Right cardiac atrium (tissue), 5 donors: ENCODE data around the gene NNMT. TPM values are rescaled to one million over a fixed set of nuclear protein-coding genes. Genes with fewer than 3 reads are reported as not detected.
A peak's percentile ranks its signal among the peaks of the same experiment; 100 is the strongest.

Experiments used
- ATAC-seq, 2 donors: fragments of 200-7000 bp; cut with Tn5 transposase; one replicate each; pipeline versions ENCODE4 v1.8.0 to v1.9.1; 2020; ENCODE audit warnings: moderate library complexity in 2 of 2, mild to moderate bottlenecking in 1 of 2
- DNase-seq, 3 donors: peaks; one replicate each; pipeline ENCODE4 v3.0.0-alpha.2; 2020
- H3K27ac ChIP-seq: one replicate; pipeline ENCODE4 v1.5.1; 2013; ENCODE audit warnings: mild to moderate bottlenecking, low read length, control low read depth, moderate library complexity
- H3K27me3 ChIP-seq: one replicate; pipeline ENCODE4 v1.6.1; 2013; ENCODE audit not compliant: control insufficient read depth, insufficient read depth
- H3K4me1 ChIP-seq: one replicate; pipeline ENCODE4 v1.6.1; 2013; ENCODE audit warnings: low read length; ENCODE audit not compliant: control insufficient read depth, insufficient read depth
- H3K4me3 ChIP-seq: one replicate; pipeline ENCODE4 v1.5.1; 2013; ENCODE audit warnings: low read length, control low read depth
- H3K9me3 ChIP-seq: one replicate; pipeline ENCODE4 v1.6.1; 2013; ENCODE audit warnings: low read length; ENCODE audit not compliant: control insufficient read depth
- WGBS: extraction: QIAGEN DNeasy Blood & Tissue Kit; methylation state at CpG from one replicate; pipeline ENCODE4 v1.1.7; 2013; 5-methylcytosine and 5-hydroxymethylcytosine counted together
- intact Hi-C, 4 donors: fragments of 100-400 bp; cut with DNase I; formaldehyde crosslinking; loops; one replicate each; pipeline versions ENCODE4 v1.11.0 to v1.14.0; 2022 to 2023
- polyA plus RNA-seq: library from polyadenylated mRNA; stranded (reverse); fragments of 200-250 nt; gene quantifications from one replicate; pipeline ENCODE4 v1.2.3, GENCODE V29; 2013
- total RNA-seq, 4 donors: library from RNA; stranded (reverse); fragmentation: NEBNext Ultra II Directional; extraction: Animal tissue kit (Norgen Biotek cat#: 25700); gene quantifications; one replicate each; pipeline ENCODE4 v1.2.1, GENCODE V29; 2021
- donor health status: healthy with polysubstance abuse.
- donor health status: DM: no; HTN: yes; CAD: no.
- donor health status: DM: no; HTN: no; CAD: no.
- donor health status: DM: no; HTN: yes; CAD: no; lungs with severe emphysema.
- donor health status: DM: yes; HTN: yes; CAD: no.

NNMT gene
- total and polyA plus RNA-seq, 5 donors, result 16.8 to 183 (median 56.9) TPM

GRCh38 chr11:114284021-114284420 lies 12.2 kb upstream of the NNMT start:
- peak in 2 of 3 donors; percentile 67 to 77 for DNase-seq
- 47% methylated on average over 2 of the region's 2 CpGs for WGBS
- ATAC-seq, result peak; percentile 22 to 34
- Histone ChIP-seq H3K27ac (peak overlapping the region; percentile 42), H3K4me3 (no peak overlapping the region), H3K4me1 (peaks cover 9% of the 10 kb centered on the region), H3K27me3 (no peaks in the 10 kb centered on the region), H3K9me3 (no peaks in the 10 kb centered on the region)
- intact Hi-C loops, result loop anchor here in 1 of 4 donors (10.0 kb wide), 1 partner anchor 61 kb away; no protein-coding TSS in a partner anchor

GRCh38 chr11:114284914-114285313 lies 11.3 kb upstream of the NNMT start:
- intact Hi-C loops, result loop anchor here in 1 of 4 donors (10.0 kb wide), 1 partner anchor 60 kb away; no protein-coding TSS in a partner anchor
- DNase-seq (no peak), ATAC-seq (no peak)
- H3K4me3 ChIP-seq, result no peak overlapping the region
- no peaks in the 10 kb centered on the region for H3K9me3 ChIP-seq
- H3K27ac ChIP-seq, result no peak overlapping the region
- peaks cover 9% of the 10 kb centered on the region for H3K4me1 ChIP-seq
- 94% methylated on average over 7 of the region's 7 CpGs for WGBS
- no peaks in the 10 kb centered on the region for H3K27me3 ChIP-seq

- no peaks in the 10 kb centered on the region for H3K9me3 ChIP-seq
- H3K27me3 ChIP-seq, result no peaks in the 10 kb centered on the region
- no peak overlapping the region for H3K4me3 ChIP-seq
- H3K4me1 ChIP-seq, result peaks cover 9% of the 10 kb centered on the region
- intact Hi-C loops, result loop anchor here in 1 of 4 donors (10.0 kb wide), 1 partner anchor 59 kb away; no protein-coding TSS in a partner anchor
- no peak overlapping the region for H3K27ac ChIP-seq
- DNase-seq (no peak), ATAC-seq (no peak)
- WGBS, result 85% methylated on average over 3 of the region's 3 CpGs
Observed at GRCh38 chr11:114285599-114285998, 10.6 kb upstream of the NNMT start.

GRCh38 chr11:114286229-114286628 lies 10.0 kb upstream of the NNMT start:
- 96% methylated on average over 3 of the region's 3 CpGs for WGBS
- intact Hi-C loops, result loop anchor here in 1 of 4 donors (10.0 kb wide), 1 partner anchor 59 kb away; no protein-coding TSS in a partner anchor
- no peak for DNase-seq
- no peak for ATAC-seq
- no peak overlapping the region for H3K27ac ChIP-seq
- no peak overlapping the region for H3K4me3 ChIP-seq
- peaks cover 5% of the 10 kb centered on the region for H3K4me1 ChIP-seq
- H3K9me3 ChIP-seq, result no peaks in the 10 kb centered on the region
- H3K27me3 ChIP-seq, result no peaks in the 10 kb centered on the region

DNA sequence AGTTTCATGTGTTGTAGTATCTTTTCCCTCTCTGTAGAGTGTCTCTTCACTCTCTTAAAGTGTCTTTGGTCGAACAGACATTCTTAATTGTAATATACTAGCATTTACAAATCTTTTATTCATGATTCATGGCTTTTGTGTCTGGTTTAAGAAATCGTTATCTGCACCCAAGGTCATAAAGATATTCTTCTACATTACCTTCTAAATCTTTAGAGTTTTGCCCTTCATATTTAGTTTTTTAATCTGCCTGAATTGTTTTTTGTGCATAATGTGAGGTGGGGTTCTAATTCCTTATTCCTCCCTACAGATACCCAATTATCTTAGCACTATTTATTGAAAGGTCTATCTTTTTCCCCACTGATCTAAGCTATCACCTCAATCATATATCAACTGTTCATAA lies 9.0 kb upstream of the NNMT start:
- Histone ChIP-seq H3K27ac (no peak overlapping the region), H3K27me3 (no peaks in the 10 kb centered on the region), H3K9me3 (no peaks in the 10 kb centered on the region), H3K4me3 (no peak overlapping the region), H3K4me1 (peaks cover 3% of the 10 kb centered on the region)
- no peak for DNase-seq
- 91% methylated on average over 2 of the region's 2 CpGs for WGBS
- no peak for ATAC-seq
- intact Hi-C loops, result loop anchor here in 1 of 4 donors (10.0 kb wide), 1 partner anchor 58 kb away; no protein-coding TSS in a partner anchor

GRCh38 chr11:114288136-114288535 lies 8.1 kb upstream of the NNMT start:
- intact Hi-C loops, result loop anchor here in 1 of 4 donors (10.0 kb wide), 1 partner anchor 57 kb away; no protein-coding TSS in a partner anchor
- 75% methylated on average over 2 of the region's 2 CpGs for WGBS
- Histone ChIP-seq H3K27me3 (no peaks in the 10 kb centered on the region), H3K4me3 (no peak overlapping the region), H3K9me3 (no peaks in the 10 kb centered on the region), H3K4me1 (peaks cover 8% of the 10 kb centered on the region), H3K27ac (no peak overlapping the region)
- ATAC-seq (no peak), DNase-seq (no peak)

GRCh38 chr11:114289779-114290178 lies 6.4 kb upstream of the NNMT start:
- DNase-seq (no peak), ATAC-seq (no peak)
- H3K4me3 ChIP-seq, result no peak overlapping the region
- H3K27ac ChIP-seq, result no peak overlapping the region
- peaks cover 6% of the 10 kb centered on the region for H3K4me1 ChIP-seq
- H3K9me3 ChIP-seq, result no peaks in the 10 kb centered on the region
- H3K27me3 ChIP-seq, result no peaks in the 10 kb centered on the region
- WGBS, result 84% methylated on average over 5 of the region's 5 CpGs
- intact Hi-C loops, result loop anchor here in 1 of 4 donors (10.0 kb wide), 1 partner anchor 55 kb away; no protein-coding TSS in a partner anchor

- Histone ChIP-seq H3K27ac (no peak overlapping the region), H3K27me3 (no peaks in the 10 kb centered on the region), H3K4me1 (peaks cover 6% of the 10 kb centered on the region), H3K4me3 (no peak overlapping the region), H3K9me3 (no peaks in the 10 kb centered on the region)
- WGBS, result 90% methylated on average over 2 of the region's 2 CpGs
- no peak for DNase-seq
- intact Hi-C loops, result no loop called here
- no peak for ATAC-seq
Observed at GRCh38 chr11:114290503-114291235, 5.5 kb upstream of the NNMT start.

GRCh38 chr11:114291381-114291780 lies 4.8 kb upstream of the NNMT start:
- WGBS, result 58% methylated on average over 5 of the region's 5 CpGs
- Histone ChIP-seq H3K27ac (peak overlapping the region; percentile 12), H3K27me3 (no peaks in the 10 kb centered on the region), H3K4me1 (peaks cover 6% of the 10 kb centered on the region), H3K9me3 (no peaks in the 10 kb centered on the region), H3K4me3 (peak overlapping the region; percentile 34)
- no peak for DNase-seq
- intact Hi-C loops, result no loop called here
- ATAC-seq, result no peak

GRCh38 chr11:114291842-114292680 lies 4.1 kb upstream of the NNMT start:
- Histone ChIP-seq H3K27me3 (no peaks in the 10 kb centered on the region), H3K4me1 (peaks cover 6% of the 10 kb centered on the region), H3K4me3 (peak overlapping the region; percentile 34), H3K27ac (no peak overlapping the region), H3K9me3 (no peaks in the 10 kb centered on the region)
- intact Hi-C loops, result no loop called here
- WGBS, result 23% methylated on average over 4 of the region's 4 CpGs
- ATAC-seq (no peak), DNase-seq (no peak)

- ATAC-seq (no peak), DNase-seq (no peak)
- whole genome bisulfite sequencing, result 69% methylated on average over 1 of the region's 1 CpG
- Histone ChIP-seq H3K27ac (peak overlapping the region; percentile 56), H3K27me3 (no peaks in the 10 kb centered on the region), H3K4me3 (no peak overlapping the region), H3K9me3 (no peaks in the 10 kb centered on the region), H3K4me1 (peaks cover 6% of the 10 kb centered on the region)
- intact Hi-C loops, result no loop called here
Observed at GRCh38 chr11:114293201-114293711, 2.9 kb upstream of the NNMT start.
